SU-DHL-6 (cell line): ENCODE measurements around the gene LILRB2.
"Not testable (repeated sequence)": the region's sequence is repeated elsewhere in the genome, so short reads cannot be mapped to it uniquely, and the experiment has no call there.

Experiments used
- CTCF ChIP-seq: fragments of 200-600 bp; sonication (generic); IDR thresholded peaks from one replicate; pipeline ENCODE4 v1.5.1; 2017; ENCODE audit warnings: antibody characterized with exemption, mild to moderate bottlenecking, low read length, moderate library complexity; ENCODE audit not compliant: insufficient read depth, poor library complexity, severe bottlenecking
- EZH2phosphoT487 ChIP-seq: fragments of 200-600 bp; sonication (generic), shearing (Covaris generic); conservative IDR thresholded peaks from 2 replicates; pipeline ENCODE4 v1.6.1; 2018; ENCODE audit warnings: mild to moderate bottlenecking, antibody characterized with exemption, low read length, moderate library complexity, mixed read lengths

- not testable (repeated sequence) for TF ChIP-seq CTCF, EZH2phosphoT487
These were observed 792 bp upstream of the LILRB2 start for GRCh38 chr19:54281729-54282075.
